Activated CD8-positive, alpha-beta memory T cell treated with anti-CD3 and anti-CD28 coated beads, Interleukin-2, amount 50 U/mL, for 24 hours (primary cell): ENCODE results near the gene RPS17.
"Not testable (repeated sequence)": the region's sequence is repeated elsewhere in the genome, so short reads cannot be mapped to it uniquely, and the experiment has no call there.

Experiments
- DNase-seq: peaks from one replicate; pipeline ENCODE4 v3.0.0-alpha.2; 2020; ENCODE audit errors: extremely low read depth

RPS17 gene

DNA sequence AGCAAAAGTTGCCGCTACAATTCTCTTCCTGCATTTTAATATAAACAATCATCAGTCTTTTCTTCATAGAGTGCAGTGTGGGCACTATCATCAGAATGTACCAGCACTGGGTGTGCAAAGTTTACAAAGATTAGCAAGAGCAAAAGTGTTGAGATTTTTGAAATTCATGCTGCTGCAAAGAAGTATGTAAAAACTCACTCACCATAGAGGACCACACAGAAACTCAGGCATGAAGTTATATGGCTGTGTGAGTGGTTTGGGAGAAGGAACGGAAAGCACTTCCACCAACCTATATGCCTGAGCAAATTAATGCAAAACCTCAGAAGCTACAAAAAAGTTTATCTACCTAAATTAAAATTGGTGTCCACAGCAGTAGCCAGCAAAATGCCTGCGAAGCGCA lies 32.6 kb downstream of the RPS17 start:
- not testable (repeated sequence) for DNase-seq

DNA sequence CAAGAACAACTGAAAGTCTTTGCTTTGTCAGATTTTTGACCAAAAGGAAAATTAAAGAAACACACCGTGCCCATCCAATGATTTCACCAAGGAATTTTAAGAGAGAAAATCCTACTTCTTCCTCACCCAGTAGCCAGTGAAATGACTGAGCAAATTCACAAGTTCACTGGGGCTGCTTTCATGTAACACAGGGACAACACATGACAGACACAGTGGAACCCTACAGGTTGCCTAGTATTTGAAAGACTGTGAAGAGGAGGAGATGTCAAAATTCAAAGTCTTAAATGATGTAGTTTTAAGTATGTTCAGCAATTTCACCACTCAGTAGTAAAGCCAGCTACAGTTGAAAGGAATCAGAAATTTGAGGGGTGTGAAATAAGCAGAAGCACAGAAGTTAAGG lies 33.2 kb downstream of the RPS17 start:
- not testable (repeated sequence) for DNase-seq

DNA sequence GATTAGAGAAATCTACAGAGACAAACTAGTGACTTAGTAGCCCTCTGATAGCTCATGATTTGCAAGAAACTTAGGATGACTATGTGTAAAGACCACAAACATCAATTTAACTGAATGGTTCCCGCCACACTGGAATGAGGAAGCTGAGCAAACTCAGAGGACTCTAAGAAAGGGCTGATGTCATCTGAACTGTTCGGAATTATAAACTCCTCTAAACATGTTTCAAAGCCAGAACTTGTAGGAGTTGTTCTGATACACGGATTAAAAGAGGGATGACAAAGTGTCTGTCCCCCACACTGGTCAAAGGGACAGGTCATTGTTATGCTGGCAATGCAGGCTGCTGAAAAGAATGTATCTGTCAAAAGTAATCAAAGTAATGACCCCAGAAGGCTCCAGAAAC lies 34.4 kb downstream of the RPS17 start:
- DNase-seq: not testable (repeated sequence)

DNA sequence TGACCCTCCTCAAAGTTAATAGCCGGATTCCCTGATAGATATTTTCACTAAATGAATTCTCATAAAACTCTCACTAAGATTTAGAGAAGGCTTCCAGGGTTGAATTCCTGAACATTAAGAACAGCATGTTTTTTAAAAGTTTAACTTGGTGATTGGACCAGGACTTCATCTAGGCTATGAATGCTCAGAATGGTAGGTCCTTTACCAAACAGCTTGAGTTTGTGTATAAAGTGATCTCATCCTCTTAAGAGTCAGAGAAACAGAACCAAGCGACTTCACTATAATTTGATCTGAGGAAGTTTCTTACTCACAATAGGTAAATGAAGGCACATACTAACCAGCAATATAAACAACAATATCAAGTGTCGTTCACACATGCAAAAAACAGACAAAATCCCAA lies 36.2 kb downstream of the RPS17 start:
- not testable (repeated sequence) for DNase-seq

DNA sequence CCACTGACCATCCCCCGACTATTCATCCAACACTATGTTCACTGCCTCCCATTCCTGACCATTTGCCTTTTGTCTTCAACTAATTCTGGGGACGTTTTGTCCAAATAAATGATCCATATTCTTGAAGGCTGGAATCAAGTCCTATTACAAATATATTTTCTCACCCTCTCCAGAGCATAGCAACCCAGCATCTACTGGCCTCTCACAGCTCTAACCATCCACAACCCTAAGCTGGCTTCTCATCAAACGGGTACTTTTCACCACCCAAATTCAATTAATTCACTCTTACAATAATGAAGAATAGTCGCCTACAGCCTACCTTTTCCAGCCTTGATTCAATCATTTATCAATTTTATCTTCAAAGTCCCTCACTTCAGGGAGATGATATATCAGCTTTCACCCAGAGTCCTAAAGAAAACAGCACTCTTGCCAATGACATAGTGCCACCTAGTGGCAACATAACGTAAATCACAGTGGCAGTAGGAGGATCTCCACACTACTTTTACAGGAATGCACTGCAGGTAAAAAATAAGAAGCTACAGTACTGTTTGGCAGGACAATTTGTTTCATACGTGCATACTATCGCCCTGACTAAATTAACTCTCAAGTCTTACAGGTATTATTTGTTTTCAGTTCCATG lies 37.4 kb downstream of the RPS17 start:
- not testable (repeated sequence) for DNase-seq

DNA sequence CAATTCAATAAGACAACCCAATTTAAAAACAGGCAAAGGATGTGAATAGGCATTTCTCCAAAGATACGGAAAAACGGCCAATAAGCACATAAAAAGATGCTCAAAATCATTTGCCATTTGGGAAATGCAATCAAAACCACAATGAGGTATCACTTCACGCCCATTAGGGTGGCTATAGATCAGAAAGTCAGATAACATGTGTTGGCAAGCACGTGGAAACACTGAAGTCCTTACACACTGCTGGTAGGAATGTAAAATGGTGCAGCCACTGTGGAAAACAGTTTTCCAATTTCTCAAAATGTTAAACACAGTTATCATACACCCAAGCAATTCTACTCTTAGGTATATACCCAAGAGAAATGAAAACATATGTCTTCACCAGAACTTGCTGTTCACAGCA lies 39.5 kb downstream of the RPS17 start:
- DNase-seq: not testable (repeated sequence)

DNA sequence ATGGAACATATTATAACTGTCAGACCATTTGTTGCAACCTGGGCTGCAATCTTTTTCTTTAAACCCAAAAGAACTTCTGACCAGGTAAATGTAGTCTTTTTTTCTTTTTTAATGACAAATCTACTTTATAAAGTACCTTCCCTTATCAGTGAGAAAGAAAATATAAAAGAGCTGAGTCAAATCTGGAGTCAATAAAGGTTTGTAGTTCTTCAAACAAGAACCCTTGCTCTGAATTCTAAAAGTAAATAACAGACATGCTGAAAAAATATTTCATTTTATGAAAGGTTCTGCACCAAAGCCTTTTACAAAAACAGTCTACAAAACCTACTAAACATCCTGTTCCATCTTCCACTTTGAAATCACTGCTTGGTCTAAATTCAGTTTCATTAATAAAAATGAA lies 42.3 kb downstream of the RPS17 start:
- DNase-seq: not testable (repeated sequence)

DNA sequence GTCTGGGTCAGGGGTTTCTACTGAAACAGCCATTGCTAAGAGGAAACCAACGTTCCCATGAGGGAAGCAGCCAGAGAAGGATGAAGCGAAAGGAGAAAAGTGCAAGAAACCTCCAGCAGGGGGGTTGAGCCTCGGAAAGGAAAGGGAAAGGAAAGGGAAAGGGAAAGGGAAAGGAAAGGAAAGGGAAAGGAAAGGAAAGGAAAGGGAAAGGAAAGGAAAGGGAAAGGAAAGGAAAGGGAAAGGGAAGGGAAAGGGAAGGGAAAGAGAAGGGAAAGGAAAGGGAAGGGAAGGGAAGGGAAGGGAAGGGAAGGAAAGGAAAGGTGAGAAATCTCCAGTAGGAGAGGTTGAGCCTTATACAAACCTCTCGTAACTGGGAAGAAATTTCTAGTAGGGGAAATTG lies 52.0 kb downstream of the RPS17 start:
- not testable (repeated sequence) for DNase-seq

DNA sequence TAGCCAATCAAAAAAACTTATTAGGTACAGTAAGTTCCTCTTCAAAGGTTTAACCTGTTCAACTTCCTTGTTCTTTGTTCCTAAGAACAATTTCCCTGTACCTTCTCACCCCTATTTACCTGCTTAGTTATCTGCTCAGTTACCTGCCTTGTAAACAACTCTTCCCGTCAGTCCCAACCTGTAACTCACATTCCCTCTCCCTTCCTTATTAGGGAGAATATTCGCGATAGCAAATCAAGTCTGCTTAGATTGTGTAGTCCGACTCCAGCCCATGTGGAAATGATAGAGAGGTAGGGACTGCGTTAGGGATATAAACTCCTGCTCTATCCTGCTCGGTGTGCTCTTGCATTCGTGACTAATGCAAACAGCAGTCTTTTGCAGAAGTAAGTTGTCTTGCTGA lies 53.2 kb downstream of the RPS17 start:
- not testable (repeated sequence) for DNase-seq
